Nephron (organoid): ENCODE data around the gene SH3YL1.

ENCODE experiments used
- H3K27ac Mint-ChIP-seq, 3 experiments: 2 replicates each; pipeline ENCODE4 v1.8.0; 2020; ENCODE audit warnings: mixed read lengths in 3 of 3, mild to moderate bottlenecking in 2 of 3, moderate library complexity in 1 of 3
- H3K27me3 Mint-ChIP-seq: 2 replicates; pipeline ENCODE4 v1.8.0; 2021; ENCODE audit warnings: low read depth, mild to moderate bottlenecking, moderate library complexity, mixed read lengths
- H3K36me3 Mint-ChIP-seq: 2 replicates; pipeline ENCODE4 v1.8.0; 2020; ENCODE audit warnings: low read depth, mixed read lengths
- H3K4me1 Mint-ChIP-seq: 2 replicates; pipeline ENCODE4 v1.8.0; 2020; ENCODE audit warnings: mixed read lengths
- H3K4me3 Mint-ChIP-seq, 3 experiments: 2 replicates each; pipeline ENCODE4 v1.8.0; 2020; ENCODE audit warnings: mild to moderate bottlenecking in 3 of 3, mixed read lengths in 3 of 3, moderate library complexity in 2 of 3
- H3K9me3 Mint-ChIP-seq: 2 replicates; pipeline ENCODE4 v1.8.0; 2020; ENCODE audit warnings: mixed read lengths
- CTCF ChIP-seq, 3 experiments: fragments of 200-600 bp; sonication (generic); IDR thresholded peaks; one replicate each; pipeline ENCODE4 v1.5.0; 2021; ENCODE audit warnings: antibody characterized with exemption in 3 of 3; ENCODE audit not compliant: unreplicated experiment in 3 of 3

SH3YL1 gene

GRCh38 chr2:209470-209869 lies 54.4 kb downstream of the SH3YL1 start:
- Mint-ChIP-seq H3K4me3 (no peak overlapping the region), H3K27me3 (peaks cover 12% of the 10 kb centered on the region), H3K9me3 (peaks cover 2% of the 10 kb centered on the region), H3K36me3 (no peaks in the 10 kb centered on the region), H3K27ac (no peak overlapping the region), H3K4me1 (peaks cover 7% of the 10 kb centered on the region)
- no peak for TF ChIP-seq CTCF (IDR thresholded peaks at IDR 0.05; ENCODE audit: unreplicated experiment in 3 of 3)

- no peak for TF ChIP-seq CTCF (IDR thresholded peaks at IDR 0.05; ENCODE audit: unreplicated experiment in 3 of 3)
- Mint-ChIP-seq H3K4me1 (peaks cover 18% of the 10 kb centered on the region), H3K9me3 (peaks cover 2% of the 10 kb centered on the region), H3K36me3 (no peaks in the 10 kb centered on the region), H3K4me3 (no peak overlapping the region), H3K27ac (no peak overlapping the region), H3K27me3 (peaks cover 13% of the 10 kb centered on the region)
Observed at GRCh38 chr2:208335-208734, 55.5 kb downstream of the SH3YL1 start.

- no peaks in the 10 kb centered on the region for H3K36me3 Mint-ChIP-seq
- H3K4me1 Mint-ChIP-seq, result peaks cover 38% of the 10 kb centered on the region
- H3K9me3 Mint-ChIP-seq, result peaks cover 2% of the 10 kb centered on the region
- no peak for TF ChIP-seq CTCF (IDR thresholded peaks at IDR 0.05; ENCODE audit: unreplicated experiment in 3 of 3)
- peak overlapping the region in 1 of 3 experiments; percentile 25 for H3K27ac Mint-ChIP-seq
- no peak overlapping the region for H3K4me3 Mint-ChIP-seq
- H3K27me3 Mint-ChIP-seq, result peaks cover 12% of the 10 kb centered on the region
Observed at GRCh38 chr2:203984-204383, 59.8 kb downstream of the SH3YL1 start.

- Mint-ChIP-seq H3K4me1 (peaks cover 44% of the 10 kb centered on the region), H3K36me3 (no peaks in the 10 kb centered on the region), H3K27me3 (peaks cover 12% of the 10 kb centered on the region), H3K9me3 (peaks cover 2% of the 10 kb centered on the region), H3K27ac (peak overlapping the region in 2 of 3 experiments; percentile 25 to 30), H3K4me3 (peak overlapping the region in 1 of 3 experiments; percentile 17)
- no peak for TF ChIP-seq CTCF (IDR thresholded peaks at IDR 0.05; ENCODE audit: unreplicated experiment in 3 of 3)
Observed at GRCh38 chr2:203401-203800, 60.4 kb downstream of the SH3YL1 start.

- TF ChIP-seq CTCF (IDR thresholded peaks at IDR 0.05; ENCODE audit: unreplicated experiment in 3 of 3), result no peak
- peak overlapping the region in 2 of 3 experiments; percentile 25 to 30 for H3K27ac Mint-ChIP-seq
- peaks cover 12% of the 10 kb centered on the region for H3K27me3 Mint-ChIP-seq
- peaks cover 45% of the 10 kb centered on the region for H3K4me1 Mint-ChIP-seq
- peaks cover 2% of the 10 kb centered on the region for H3K9me3 Mint-ChIP-seq
- no peak overlapping the region for H3K4me3 Mint-ChIP-seq
- H3K36me3 Mint-ChIP-seq, result no peaks in the 10 kb centered on the region
Observed at GRCh38 chr2:202945-203344, 60.9 kb downstream of the SH3YL1 start.

GRCh38 chr2:201648-202433 lies 62.0 kb downstream of the SH3YL1 start:
- Mint-ChIP-seq H3K36me3 (no peaks in the 10 kb centered on the region), H3K4me3 (no peak overlapping the region), H3K27me3 (peaks cover 12% of the 10 kb centered on the region), H3K9me3 (peaks cover 2% of the 10 kb centered on the region), H3K4me1 (peaks cover 45% of the 10 kb centered on the region), H3K27ac (no peak overlapping the region)
- no peak for TF ChIP-seq CTCF (IDR thresholded peaks at IDR 0.05; ENCODE audit: unreplicated experiment in 3 of 3)
